Endodermal cell (in vitro differentiated cells): Measurements from ENCODE around the gene HEBP1. TPM values are rescaled to one million over a fixed set of nuclear protein-coding genes. Genes with fewer than 3 reads are reported as not detected.

Experiments
- DNase-seq: peaks from one replicate; pipeline ENCODE4 v3.0.0-alpha.2; 2017
- H3K27ac ChIP-seq: 2 replicates; pipeline ENCODE4 v1.5.1; 2013; ENCODE audit warnings: mild to moderate bottlenecking, low read depth, low read length, moderate library complexity
- H3K27me3 ChIP-seq: 2 replicates; pipeline ENCODE4 v1.6.1; 2013; ENCODE audit warnings: mild to moderate bottlenecking, low read length, moderate library complexity; ENCODE audit not compliant: insufficient read depth, control insufficient read depth, poor library complexity, severe bottlenecking
- H3K36me3 ChIP-seq: 2 replicates; pipeline ENCODE4 v1.7.0; 2013; ENCODE audit warnings: mild to moderate bottlenecking, low read length, moderate library complexity; ENCODE audit not compliant: control insufficient read depth, insufficient read depth
- H3K4me1 ChIP-seq: one replicate; pipeline ENCODE4 v1.7.0; 2013; ENCODE audit warnings: low read length; ENCODE audit not compliant: control insufficient read depth, insufficient read depth
- H3K4me3 ChIP-seq: 2 replicates; pipeline ENCODE4 v1.5.1; 2013; ENCODE audit warnings: mild to moderate bottlenecking, low read length, moderate library complexity
- H3K9ac ChIP-seq: 2 replicates; pipeline ENCODE4 v1.6.1; 2013; ENCODE audit warnings: mild to moderate bottlenecking, low read length, moderate library complexity; ENCODE audit not compliant: poor library complexity, severe bottlenecking; ENCODE audit errors: extremely low read depth
- H3K9me3 ChIP-seq: 2 replicates; pipeline ENCODE4 v1.6.1; 2013; ENCODE audit warnings: mild to moderate bottlenecking, low read length, moderate library complexity; ENCODE audit not compliant: control insufficient read depth
- H3K27ac Mint-ChIP-seq: 2 replicates; pipeline ENCODE4 v1.8.0; 2020; ENCODE audit warnings: mixed read lengths
- H3K27me3 Mint-ChIP-seq: 2 replicates; pipeline ENCODE4 v1.8.0; 2021; ENCODE audit warnings: mild to moderate bottlenecking, mixed read lengths; ENCODE audit not compliant: insufficient read depth
- H3K36me3 Mint-ChIP-seq: 2 replicates; pipeline ENCODE4 v1.8.0; 2020; ENCODE audit warnings: low read depth, mixed read lengths
- H3K4me1 Mint-ChIP-seq: 2 replicates; pipeline ENCODE4 v1.8.0; 2020; ENCODE audit warnings: mixed read lengths
- H3K4me3 Mint-ChIP-seq: 2 replicates; pipeline ENCODE4 v1.8.0; 2020; ENCODE audit warnings: mild to moderate bottlenecking, moderate library complexity, mixed read lengths
- H3K9me3 Mint-ChIP-seq: 2 replicates; pipeline ENCODE4 v1.8.0; 2020; ENCODE audit warnings: mild to moderate bottlenecking, mixed read lengths
- CTCF ChIP-seq: fragments of 200-600 bp; sonication (generic); conservative IDR thresholded peaks from 2 replicates; pipeline ENCODE4 v1.5.0; 2021; ENCODE audit warnings: antibody characterized with exemption, mild to moderate bottlenecking
- WGBS, 2 experiments: methylation state at CpG; one replicate each; pipeline versions ENCODE4 v1.1.5 to v1.1.7; 2013; ENCODE audit warnings: missing lambda C conversion rate in 2 of 2, mixed read lengths in 1 of 2; ENCODE audit not compliant: insufficient coverage in 1 of 2, insufficient read length in 1 of 2; 5-methylcytosine and 5-hydroxymethylcytosine counted together
- total RNA-seq, 2 donors: library from RNA; stranded (reverse); fragmentation: NEBNext Ultra II Directional in 1 of 2; extraction: Animal tissue kit (Norgen Biotek cat#: 25700) in 1 of 2; gene quantifications; 2 replicates in 1 of 2; 3 replicates in 1 of 2; pipeline ENCODE4 v1.2.1, GENCODE V29; 2021

HEBP1 gene
- total RNA-seq, 2 donors from 2014 or later: 27.4 to 29.1 TPM

GRCh38 chr12:12954878-12955625 lies 45.0 kb downstream of the HEBP1 start:
- H3K27ac ChIP-seq: no peak overlapping the region
- H3K27me3 ChIP-seq: no peaks in the 10 kb centered on the region
- no peak overlapping the region for H3K9ac ChIP-seq
- Mint-ChIP-seq H3K27me3 (peaks cover 2% of the 10 kb centered on the region), H3K4me3 (no peak overlapping the region), H3K9me3 (no peaks in the 10 kb centered on the region), H3K4me1 (peaks cover 9% of the 10 kb centered on the region), H3K27ac (no peak overlapping the region), H3K36me3 (peaks cover 3% of the 10 kb centered on the region)
- no peak for DNase-seq
- H3K9me3 ChIP-seq: no peaks in the 10 kb centered on the region
- TF ChIP-seq CTCF: no peak
- H3K36me3 ChIP-seq: peaks cover 4% of the 10 kb centered on the region
- no peaks in the 10 kb centered on the region for H3K4me1 ChIP-seq
- 91 to 94% methylated on average over 4 to 6 of the region's 6 CpGs for WGBS, 2 experiments
- no peak overlapping the region for H3K4me3 ChIP-seq

- Mint-ChIP-seq H3K27ac (no peak overlapping the region), H3K4me3 (no peak overlapping the region), H3K9me3 (no peaks in the 10 kb centered on the region), H3K36me3 (peaks cover 10% of the 10 kb centered on the region), H3K4me1 (peaks cover 9% of the 10 kb centered on the region), H3K27me3 (peaks cover 2% of the 10 kb centered on the region)
- Histone ChIP-seq H3K36me3 (peaks cover 11% of the 10 kb centered on the region), H3K9me3 (no peaks in the 10 kb centered on the region), H3K27me3 (no peaks in the 10 kb centered on the region), H3K9ac (no peak overlapping the region), H3K4me3 (no peak overlapping the region), H3K27ac (no peak overlapping the region), H3K4me1 (no peaks in the 10 kb centered on the region)
- DNase-seq: no peak
- no peak for TF ChIP-seq CTCF
- WGBS, 2 experiments: 91 to 92% methylated on average over 2 to 4 of the region's 4 CpGs
Measured at GRCh38 chr12:12954356-12954755, 45.7 kb downstream of the HEBP1 start.

- WGBS, 2 experiments: 93 to 96% methylated on average over 4 to 6 of the region's 6 CpGs
- H3K9me3 Mint-ChIP-seq: no peaks in the 10 kb centered on the region
- H3K27ac Mint-ChIP-seq: no peak within 1 kb of the TSS
- Histone ChIP-seq H3K4me1 (no peaks in the 10 kb centered on the region), H3K36me3 (peaks cover 16% of the 10 kb centered on the region), H3K27me3 (no peaks in the 10 kb centered on the region), H3K9ac (no peak within 1 kb of the TSS), H3K9me3 (no peaks in the 10 kb centered on the region), H3K4me3 (no peak within 1 kb of the TSS), H3K27ac (no peak within 1 kb of the TSS)
- no peak for TF ChIP-seq CTCF
- DNase-seq: no peak
- peaks cover 6% of the 10 kb centered on the region for H3K4me1 Mint-ChIP-seq
- H3K4me3 Mint-ChIP-seq: no peak within 1 kb of the TSS
- peaks cover 15% of the 10 kb centered on the region for H3K36me3 Mint-ChIP-seq
- peaks cover 2% of the 10 kb centered on the region for H3K27me3 Mint-ChIP-seq
Measured at GRCh38 chr12:12952036-12952435, 48.0 kb downstream of the HEBP1 start, which contains the start of gene GPRC5D. Gene GPRC5D (minus strand): TSS chr12:12952170. CDS start chr12:12950384, 1,786 bp downstream.
